OCI-LY1 (cell line): ENCODE data around the gene TANK.

Experiments used
- CTCF ChIP-seq: fragments of 200-600 bp; sonication (generic), shearing (Covaris generic); IDR thresholded peaks from 2 replicates; pipeline ENCODE4 v1.5.1; 2017; ENCODE audit warnings: mild to moderate bottlenecking, antibody characterized with exemption, low read length, moderate library complexity, mixed read lengths
- EZH2 ChIP-seq: fragments of 200-600 bp; sonication (generic), shearing (Covaris generic); IDR thresholded peaks from 2 replicates; pipeline ENCODE4 v1.8.0; 2017; ENCODE audit warnings: borderline replicate concordance, mixed run types, mild to moderate bottlenecking, antibody characterized with exemption, low read length, moderate library complexity, mixed read lengths

GRCh38 chr2:161135951-161136593 is 24.2 kb upstream of the TANK start:
- TF ChIP-seq CTCF (no peak), EZH2 (no peak)
